ENCODE data around the gene CD86. TPM values are rescaled to one million over a fixed set of nuclear protein-coding genes. Genes with fewer than 3 reads are reported as not detected.

Gene CD86
- total RNA-seq, 2 donors from 2014 or later, result 1.3 to 4.3 TPM

DNA sequence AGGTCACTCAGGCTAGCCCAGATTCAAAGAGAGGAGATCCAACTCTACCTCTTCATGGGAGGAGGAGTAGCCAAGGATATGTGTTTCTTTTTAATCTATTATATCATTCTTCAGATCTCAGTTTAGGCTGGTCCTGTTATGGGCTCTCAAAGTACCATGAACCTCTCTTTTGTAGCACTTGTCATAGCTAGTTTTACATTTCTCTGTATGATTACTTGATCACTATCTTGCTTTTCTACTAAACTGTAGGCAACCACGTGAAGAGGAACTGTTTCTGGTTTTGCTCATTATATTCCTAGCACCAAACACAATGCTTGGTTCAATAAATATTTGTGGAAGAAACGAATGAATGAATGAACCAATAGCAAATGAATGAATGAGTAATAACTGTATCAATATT lies 29.6 kb downstream of the CD86 start:
- no peak overlapping the region for H3K27ac Mint-ChIP-seq
- peaks cover 12% of the 10 kb centered on the region for H3K4me1 Mint-ChIP-seq

DNA sequence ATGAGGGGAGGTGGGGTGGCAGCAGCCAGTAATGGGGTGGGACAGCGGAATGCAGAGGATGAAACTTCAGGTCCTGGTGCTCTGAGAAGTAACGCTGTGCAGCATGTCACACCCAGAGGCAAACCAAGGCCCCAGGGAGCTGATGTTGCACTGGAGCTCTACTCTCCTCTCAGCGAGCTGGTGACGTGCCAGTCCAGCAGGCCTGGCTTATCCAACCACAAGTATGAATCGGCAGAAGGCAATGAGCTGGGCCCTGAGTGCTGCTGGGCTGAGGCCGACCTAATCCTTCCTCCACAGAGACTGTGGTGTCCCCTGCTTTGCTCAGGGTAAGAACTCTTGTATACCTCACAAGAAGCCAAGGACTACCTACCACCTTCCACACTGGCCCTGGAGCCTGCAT lies 30.5 kb downstream of the CD86 start:
- Mint-ChIP-seq H3K27me3 (peaks cover 19% of the 10 kb centered on the region), H3K27ac (no peak overlapping the region), H3K4me3 (no peak overlapping the region), H3K4me1 (peaks cover 12% of the 10 kb centered on the region), H3K36me3 (ENCODE audit: low read depth) (no peaks in the 10 kb centered on the region)
- ATAC-seq, result no peak
- no peaks in the 10 kb centered on the region for H3K9me3 ChIP-seq (ENCODE audit: control insufficient read depth, low read length, poor library complexity, severe bottlenecking)
- no peak for DNase-seq

More for the DNA sequence above, 29.6 kb downstream of the CD86 start:
- H3K36me3 Mint-ChIP-seq (ENCODE audit: low read depth), result no peaks in the 10 kb centered on the region
- ATAC-seq (no peak), DNase-seq (no peak)
- no peaks in the 10 kb centered on the region for H3K9me3 ChIP-seq (ENCODE audit: control insufficient read depth, low read length, poor library complexity, severe bottlenecking)
- no peak overlapping the region for H3K4me3 Mint-ChIP-seq
- peaks cover 23% of the 10 kb centered on the region for H3K27me3 Mint-ChIP-seq

DNA sequence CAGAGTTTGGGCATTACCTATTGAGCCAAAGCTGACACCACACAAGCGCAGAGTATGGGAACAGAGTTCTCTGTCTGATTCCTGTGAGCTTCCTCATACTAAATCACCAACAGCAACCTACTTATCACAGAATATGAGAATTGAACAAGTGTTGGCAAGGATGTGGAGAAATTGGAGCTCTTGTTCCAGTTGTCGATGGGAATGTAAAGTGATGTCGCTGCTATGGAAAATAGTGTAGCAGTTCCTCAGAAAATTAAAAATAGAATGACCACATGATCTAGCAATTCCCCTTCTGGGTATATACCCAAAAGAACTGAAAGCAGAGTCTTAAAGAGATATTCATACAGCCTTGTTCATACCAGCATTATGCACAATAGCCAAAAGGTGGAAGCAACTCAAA lies 33.4 kb downstream of the CD86 start:
- no peaks in the 10 kb centered on the region for H3K36me3 Mint-ChIP-seq (ENCODE audit: low read depth)
- H3K4me1 Mint-ChIP-seq, result peaks cover 10% of the 10 kb centered on the region
- DNase-seq (no peak), ATAC-seq (no peak)
- no peak overlapping the region for H3K4me3 Mint-ChIP-seq
- H3K9me3 ChIP-seq (ENCODE audit: control insufficient read depth, low read length, poor library complexity, severe bottlenecking), result no peaks in the 10 kb centered on the region
- peaks cover 7% of the 10 kb centered on the region for H3K27me3 Mint-ChIP-seq
- H3K27ac Mint-ChIP-seq, result no peak overlapping the region

DNA sequence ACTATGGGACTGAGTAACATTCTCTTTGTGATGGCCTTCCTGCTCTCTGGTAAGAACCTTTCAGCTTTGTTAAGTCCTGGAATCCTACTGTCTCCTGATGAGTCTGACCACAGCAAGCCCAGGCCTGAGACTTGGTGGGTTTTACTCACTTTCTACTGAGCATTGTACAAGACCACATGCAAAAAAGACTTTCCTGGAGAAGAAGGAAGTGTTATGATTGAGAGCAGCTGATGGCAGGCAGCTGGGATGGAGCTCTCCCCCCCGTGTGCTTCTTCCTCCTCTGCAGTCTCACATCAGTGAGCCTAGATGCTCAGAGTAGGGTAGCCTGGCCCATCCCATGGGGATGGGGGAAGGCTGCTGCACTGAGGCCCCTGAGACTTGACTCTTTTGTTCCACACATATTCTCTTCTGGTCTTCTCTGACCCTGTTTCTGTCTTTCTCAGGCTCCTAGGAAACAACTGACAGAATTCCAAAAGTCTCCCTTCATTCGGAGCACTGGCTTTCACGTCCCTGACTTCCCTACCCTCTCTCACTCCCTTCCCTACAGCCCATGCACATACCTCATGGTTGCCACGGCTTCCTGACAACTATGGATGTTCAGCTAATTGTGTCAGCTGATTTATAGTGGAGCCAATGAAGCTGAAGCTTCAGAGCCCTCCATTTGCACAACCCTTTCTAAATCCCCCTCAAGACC lies 36.6 kb downstream of the CD86 start:
- DNase-seq, result no peak
- no peaks in the 10 kb centered on the region for H3K36me3 Mint-ChIP-seq (ENCODE audit: low read depth)
- H3K9me3 ChIP-seq (ENCODE audit: control insufficient read depth, low read length, poor library complexity, severe bottlenecking), result no peaks in the 10 kb centered on the region
- H3K4me1 Mint-ChIP-seq, result peaks cover 12% of the 10 kb centered on the region
- peak overlapping the region; percentile 60 for H3K27ac Mint-ChIP-seq
- no peak for ATAC-seq
- peaks cover 7% of the 10 kb centered on the region for H3K27me3 Mint-ChIP-seq
- peak overlapping the region; percentile 22 for H3K4me3 Mint-ChIP-seq

DNA sequence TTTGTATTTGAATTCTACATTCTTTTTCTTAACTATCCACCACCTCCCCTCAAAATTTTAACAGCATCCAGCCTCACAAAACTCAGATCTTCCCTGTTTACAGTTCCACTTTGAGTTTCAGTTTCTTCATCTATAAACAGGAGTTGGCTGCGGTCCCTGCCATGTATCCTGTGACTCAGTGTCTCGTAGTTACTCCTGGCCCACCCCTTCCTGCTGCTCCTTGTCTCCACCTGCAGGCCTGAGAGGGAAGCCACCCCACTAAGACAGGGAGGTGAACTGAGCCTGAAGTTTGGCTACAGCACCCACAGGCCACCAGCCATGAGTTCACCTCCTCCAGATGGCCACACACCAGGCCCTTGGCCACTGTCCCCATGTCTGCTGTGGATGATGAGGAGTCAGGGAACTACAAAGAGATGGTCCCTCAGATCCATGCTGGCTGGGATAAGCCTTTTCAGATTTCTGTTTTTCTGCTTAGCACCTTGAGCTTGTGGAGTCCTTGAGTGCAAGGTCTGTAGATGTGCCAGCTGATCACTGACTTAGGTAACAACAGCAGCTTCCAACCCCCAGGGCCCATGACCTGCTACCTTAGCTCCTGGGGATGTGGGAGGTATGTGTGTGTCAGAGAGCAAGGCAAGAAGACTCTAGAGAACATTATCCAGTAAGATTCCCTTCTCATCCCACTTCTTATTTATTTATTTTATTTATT lies 37.5 kb downstream of the CD86 start:
- no peak for DNase-seq
- Mint-ChIP-seq H3K4me3 (no peak overlapping the region), H3K27ac (peak overlapping the region; percentile 60), H3K36me3 (ENCODE audit: low read depth) (no peaks in the 10 kb centered on the region), H3K4me1 (peaks cover 12% of the 10 kb centered on the region), H3K27me3 (peaks cover under 1% of the 10 kb centered on the region)
- ATAC-seq, result peak; percentile 61
- no peaks in the 10 kb centered on the region for H3K9me3 ChIP-seq (ENCODE audit: control insufficient read depth, low read length, poor library complexity, severe bottlenecking)

DNA sequence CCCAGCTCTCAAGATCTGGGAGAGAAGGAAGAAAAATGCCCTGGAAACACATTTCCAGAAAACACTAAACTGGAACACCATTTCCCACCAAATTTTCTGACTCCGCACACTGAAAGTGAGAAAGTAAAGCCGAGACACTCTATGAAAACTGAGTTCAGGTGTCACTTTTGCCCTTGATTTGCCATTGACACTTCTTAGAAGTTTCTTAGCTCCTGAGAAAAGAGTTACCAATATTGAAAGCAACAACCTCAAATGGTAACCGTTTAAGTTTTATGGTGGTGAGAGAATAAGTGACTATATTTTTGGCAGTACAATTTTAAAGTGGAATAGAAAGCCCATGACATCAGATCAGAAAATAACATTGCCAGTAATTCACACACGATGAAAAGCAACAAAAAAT lies 39.0 kb downstream of the CD86 start:
- no peak for ATAC-seq
- H3K9me3 ChIP-seq (ENCODE audit: control insufficient read depth, low read length, poor library complexity, severe bottlenecking), result no peaks in the 10 kb centered on the region
- no peak for DNase-seq
- H3K4me1 Mint-ChIP-seq, result peaks cover 12% of the 10 kb centered on the region
- H3K4me3 Mint-ChIP-seq, result no peak overlapping the region
- no peak overlapping the region for H3K27ac Mint-ChIP-seq
- no peaks in the 10 kb centered on the region for H3K36me3 Mint-ChIP-seq (ENCODE audit: low read depth)
- H3K27me3 Mint-ChIP-seq, result no peaks in the 10 kb centered on the region

DNA sequence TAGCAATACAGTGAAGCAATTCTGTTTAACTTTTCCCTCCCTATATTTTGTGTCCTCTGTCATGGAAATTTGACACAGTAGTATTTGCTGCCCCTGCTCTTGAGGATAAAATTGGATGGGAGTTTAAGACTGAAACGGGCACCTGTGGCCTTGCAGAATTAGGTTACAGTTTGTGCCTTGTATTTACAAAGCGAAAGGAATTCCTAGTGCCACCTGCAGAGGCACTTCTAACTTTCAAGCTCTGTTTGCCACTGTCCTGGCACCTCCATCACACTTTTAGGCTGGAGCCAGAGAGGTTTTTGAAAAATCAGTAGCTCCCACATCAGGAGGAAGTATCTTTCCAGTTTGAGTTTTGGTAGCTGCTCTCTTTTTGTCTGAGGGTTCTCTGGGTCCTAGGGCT lies 39.5 kb downstream of the CD86 start:
- no peak for ATAC-seq
- H3K4me1 Mint-ChIP-seq, result peaks cover 12% of the 10 kb centered on the region
- DNase-seq, result no peak
- H3K27ac Mint-ChIP-seq, result no peak overlapping the region
- H3K27me3 Mint-ChIP-seq, result no peaks in the 10 kb centered on the region
- no peak overlapping the region for H3K4me3 Mint-ChIP-seq
- H3K36me3 Mint-ChIP-seq (ENCODE audit: low read depth), result no peaks in the 10 kb centered on the region
- H3K9me3 ChIP-seq (ENCODE audit: control insufficient read depth, low read length, poor library complexity, severe bottlenecking), result no peaks in the 10 kb centered on the region

DNA sequence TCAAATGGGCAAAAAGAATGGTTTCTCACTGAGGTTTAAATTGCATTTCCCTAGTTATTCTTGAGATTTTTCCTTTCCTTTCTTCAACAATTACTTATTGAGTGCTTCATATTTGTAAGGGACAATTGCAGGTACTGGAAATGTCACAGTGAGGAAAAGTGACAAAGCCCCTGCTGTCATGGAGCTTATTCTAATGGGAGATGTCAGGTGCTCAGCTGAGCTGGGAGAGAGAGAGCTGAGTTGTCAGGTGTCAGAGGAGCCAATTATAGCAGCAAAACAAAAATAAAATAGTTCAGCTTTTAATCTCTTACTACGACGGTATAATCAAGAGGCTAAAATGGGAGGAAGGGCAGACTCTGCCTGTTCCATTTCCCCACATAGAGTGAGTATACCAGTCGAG lies 42.0 kb downstream of the CD86 start:
- Mint-ChIP-seq H3K27ac (no peak overlapping the region), H3K4me1 (peaks cover 22% of the 10 kb centered on the region), H3K36me3 (ENCODE audit: low read depth) (no peaks in the 10 kb centered on the region), H3K4me3 (no peak overlapping the region), H3K27me3 (no peaks in the 10 kb centered on the region)
- H3K9me3 ChIP-seq (ENCODE audit: control insufficient read depth, low read length, poor library complexity, severe bottlenecking), result no peaks in the 10 kb centered on the region
- DNase-seq (no peak), ATAC-seq (no peak)

DNA sequence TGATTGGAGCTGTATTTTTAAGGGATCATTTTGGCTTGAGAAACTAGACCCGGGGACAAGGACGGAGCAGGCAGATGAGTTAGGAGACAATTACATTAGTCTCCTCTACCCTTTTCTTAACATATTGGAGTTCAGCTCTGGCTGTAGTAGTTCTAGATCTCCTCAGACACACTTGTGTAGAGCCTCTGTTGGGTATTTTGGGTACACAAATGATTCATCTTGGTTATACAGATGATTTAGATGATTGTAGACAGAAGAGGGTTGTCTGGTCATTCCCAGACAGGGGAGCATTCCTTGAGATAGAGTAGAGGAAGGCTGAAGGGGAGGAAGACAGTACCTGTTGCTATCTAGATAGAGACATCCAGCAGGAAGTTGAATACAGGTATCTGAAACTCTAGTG lies 43.4 kb downstream of the CD86 start:
- DNase-seq (no peak), ATAC-seq (no peak)
- no peaks in the 10 kb centered on the region for H3K9me3 ChIP-seq (ENCODE audit: control insufficient read depth, low read length, poor library complexity, severe bottlenecking)
- Mint-ChIP-seq H3K27me3 (no peaks in the 10 kb centered on the region), H3K36me3 (ENCODE audit: low read depth) (no peaks in the 10 kb centered on the region), H3K27ac (no peak overlapping the region), H3K4me3 (no peak overlapping the region), H3K4me1 (peaks cover 22% of the 10 kb centered on the region)

DNA sequence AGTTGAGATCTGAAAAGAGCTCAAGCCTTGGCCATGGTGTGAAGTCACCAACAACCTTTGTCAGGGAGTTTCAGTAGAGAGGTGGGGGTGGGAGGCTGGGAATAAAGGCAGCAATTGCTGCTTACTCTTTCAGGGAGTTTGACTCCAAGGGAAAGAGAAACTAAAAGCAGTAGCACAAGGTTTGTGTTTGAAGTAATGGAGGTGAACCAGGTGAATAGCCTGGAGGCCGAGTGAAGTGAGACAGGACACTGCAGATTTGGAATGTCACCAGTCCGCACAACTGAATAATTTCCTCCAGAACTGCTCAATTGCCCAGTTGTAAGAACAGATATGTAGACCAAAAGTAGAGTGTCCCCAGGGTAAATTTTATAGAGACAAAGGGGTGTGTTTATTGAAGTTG lies 44.1 kb downstream of the CD86 start:
- DNase-seq (no peak), ATAC-seq (no peak)
- H3K9me3 ChIP-seq (ENCODE audit: control insufficient read depth, low read length, poor library complexity, severe bottlenecking), result no peaks in the 10 kb centered on the region
- no peaks in the 10 kb centered on the region for H3K27me3 Mint-ChIP-seq
- H3K4me3 Mint-ChIP-seq, result no peak overlapping the region
- no peak overlapping the region for H3K27ac Mint-ChIP-seq
- H3K36me3 Mint-ChIP-seq (ENCODE audit: low read depth), result no peaks in the 10 kb centered on the region
- peaks cover 20% of the 10 kb centered on the region for H3K4me1 Mint-ChIP-seq

DNA sequence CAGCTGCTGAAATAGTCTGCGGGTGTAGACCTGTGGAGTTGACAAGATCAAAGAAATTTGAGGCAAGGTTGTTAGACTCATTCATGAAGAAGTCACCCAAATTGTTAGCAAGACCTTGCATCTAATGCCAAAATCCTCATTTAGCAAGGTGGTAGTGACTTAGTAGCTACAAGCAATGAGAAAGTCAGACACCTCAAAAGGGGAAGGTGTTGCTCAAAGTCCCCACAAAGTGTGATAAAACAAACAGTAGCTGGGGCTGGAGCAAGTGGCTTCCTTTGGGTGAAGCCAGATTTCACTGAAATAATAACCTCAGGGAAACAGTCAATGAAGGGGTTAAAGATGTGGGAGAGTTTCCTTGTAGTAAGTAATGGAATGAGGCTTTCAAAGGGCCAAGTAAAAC lies 44.9 kb downstream of the CD86 start:
- Mint-ChIP-seq H3K27ac (no peak overlapping the region), H3K4me3 (no peak overlapping the region), H3K4me1 (peaks cover 19% of the 10 kb centered on the region), H3K36me3 (ENCODE audit: low read depth) (no peaks in the 10 kb centered on the region), H3K27me3 (no peaks in the 10 kb centered on the region)
- DNase-seq (no peak), ATAC-seq (no peak)
- no peaks in the 10 kb centered on the region for H3K9me3 ChIP-seq (ENCODE audit: control insufficient read depth, low read length, poor library complexity, severe bottlenecking)

DNA sequence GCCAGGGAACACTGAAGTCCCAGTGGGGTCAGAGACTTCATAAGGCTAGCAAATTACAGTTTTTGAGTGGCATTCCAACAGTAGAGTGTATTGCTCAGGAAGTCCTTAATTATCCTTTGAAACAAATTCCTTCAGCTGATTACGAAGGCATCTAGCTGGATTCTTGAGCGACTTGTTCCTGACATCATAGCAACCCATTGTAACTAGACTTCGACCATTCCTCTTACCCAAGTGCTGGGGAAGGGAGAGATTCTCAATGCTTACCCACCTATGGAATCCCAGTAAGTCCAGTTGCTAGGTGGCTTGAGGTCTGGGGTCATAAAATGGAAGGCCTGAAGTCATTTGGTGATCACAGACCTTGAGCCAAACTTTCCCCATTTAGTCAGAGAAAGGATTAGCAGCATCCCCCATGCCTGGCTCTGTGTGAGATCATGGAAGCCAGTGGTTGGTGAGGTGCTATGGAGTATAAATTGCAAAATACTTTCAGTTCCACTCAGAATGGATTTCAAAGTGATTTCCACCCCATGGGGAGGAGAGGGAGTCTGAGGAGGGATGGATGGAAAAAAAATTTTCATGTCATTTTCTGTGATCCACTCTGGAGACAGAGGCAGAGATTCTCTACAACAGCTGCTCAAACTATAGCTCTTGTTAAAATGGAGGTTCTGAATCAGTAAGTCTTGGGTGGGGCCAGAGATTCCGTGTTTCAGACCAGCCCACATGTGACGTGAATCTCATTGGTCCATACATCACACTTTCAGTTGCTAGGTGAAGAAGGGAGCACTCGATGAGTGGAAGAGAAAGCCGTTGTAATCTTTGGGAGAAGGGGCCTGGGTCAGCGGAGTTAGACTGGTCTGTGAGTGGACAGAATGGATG lies 45.7 kb downstream of the CD86 start:
- Mint-ChIP-seq H3K27ac (peak overlapping the region; percentile 87), H3K36me3 (ENCODE audit: low read depth) (no peaks in the 10 kb centered on the region), H3K27me3 (no peaks in the 10 kb centered on the region), H3K4me3 (peak overlapping the region; percentile 77), H3K4me1 (peaks cover 19% of the 10 kb centered on the region)
- ATAC-seq, result peak; percentile 86
- H3K9me3 ChIP-seq (ENCODE audit: control insufficient read depth, low read length, poor library complexity, severe bottlenecking), result no peaks in the 10 kb centered on the region
- DNase-seq, result no peak

DNA sequence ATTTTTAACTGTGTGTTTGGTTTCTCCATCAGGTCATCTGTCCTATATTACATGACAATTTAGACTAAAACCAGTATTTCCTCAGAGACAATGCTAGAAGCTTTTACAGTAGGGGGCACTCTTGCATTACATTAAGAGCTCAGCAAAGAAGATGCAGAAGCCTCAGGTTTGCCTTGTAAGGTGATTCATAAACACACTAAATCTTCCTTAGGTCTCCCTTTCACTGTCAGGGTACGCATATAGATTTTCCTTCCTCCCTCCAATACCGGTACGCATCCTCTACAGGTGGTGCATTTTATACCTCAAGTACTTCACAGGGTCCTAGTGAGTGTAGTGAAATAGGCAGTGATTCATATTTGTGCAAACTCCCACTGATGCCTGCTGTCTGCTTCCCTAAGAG lies 46.5 kb downstream of the CD86 start:
- DNase-seq (no peak), ATAC-seq (peak; percentile 80)
- no peaks in the 10 kb centered on the region for H3K9me3 ChIP-seq (ENCODE audit: control insufficient read depth, low read length, poor library complexity, severe bottlenecking)
- H3K27ac Mint-ChIP-seq, result peak overlapping the region; percentile 87
- H3K4me3 Mint-ChIP-seq, result no peak overlapping the region
- no peaks in the 10 kb centered on the region for H3K27me3 Mint-ChIP-seq
- peaks cover 19% of the 10 kb centered on the region for H3K4me1 Mint-ChIP-seq
- no peaks in the 10 kb centered on the region for H3K36me3 Mint-ChIP-seq (ENCODE audit: low read depth)

Data from T-helper 17 cell (primary cell).